Measurements from ENCODE around the gene SLX4IP. TPM values are rescaled to one million over a fixed set of nuclear protein-coding genes. Genes with fewer than 3 reads are reported as not detected.

Gene SLX4IP
- total and polyA plus RNA-seq, 2 of the 13 experiments (the other 11 are each of a cell fraction or from before 2014, with no cell fraction given): 3.6 to 7.3 TPM

GRCh38 chr20:10436053-10436699 is 1.1 kb downstream of the SLX4IP start:
- peaks cover 61% of the 10 kb centered on the region for H3K79me2 ChIP-seq (ENCODE audit: insufficient read depth, low read length)
- FAIRE-seq: no peak
- no peak for ATAC-seq
- TF ChIP-seq AHDC1 (CRISPR knock-in tag; IDR thresholded peaks at IDR 0.05; ENCODE audit: borderline replicate concordance) (0 out of 2 replicates have a peak, but pooled peaks have one; percentile 13), ZNF878 (CRISPR knock-in tag; IDR thresholded peaks at IDR 0.05) (0 out of 2 replicates have a peak, but pooled peaks have one; percentile 12), ZNF784 (CRISPR knock-in tag; IDR thresholded peaks at IDR 0.05; ENCODE audit: borderline replicate concordance) (no peak), ZMYM2 (CRISPR knock-in tag; IDR thresholded peaks at IDR 0.05) (peak; percentile 25; the same call in 1 of the 2 replicates), THAP8 (CRISPR knock-in tag; IDR thresholded peaks at IDR 0.05; ENCODE audit: borderline replicate concordance) (no peak), ZNF501 (CRISPR knock-in tag; IDR thresholded peaks at IDR 0.05) (0 out of 2 replicates have a peak, but pooled peaks have one; percentile 29), PHF8 (CRISPR knock-in tag; IDR thresholded peaks at IDR 0.05) (no peak), TFDP2 (CRISPR knock-in tag; IDR thresholded peaks at IDR 0.05) (no peak), CCDC6 (CRISPR knock-in tag; IDR thresholded peaks at IDR 0.05) (0 out of 2 replicates have a peak, but pooled peaks have one; percentile 9), ZNF225 (CRISPR knock-in tag; IDR thresholded peaks at IDR 0.05) (0 out of 2 replicates have a peak, but pooled peaks have one; percentile 33)
- TF ChIP-seq, protein P1, sequence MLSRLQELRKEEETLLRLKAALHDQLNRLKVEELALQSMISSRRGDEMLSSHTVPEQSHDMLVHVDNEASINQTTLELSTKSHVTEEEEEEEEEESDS (CRISPR knock-in tag; IDR thresholded peaks at IDR 0.05; ENCODE audit: borderline replicate concordance): 0 out of 2 replicates have a peak, but pooled peaks have one; percentile 66
- TF ChIP-seq, protein P2, sequence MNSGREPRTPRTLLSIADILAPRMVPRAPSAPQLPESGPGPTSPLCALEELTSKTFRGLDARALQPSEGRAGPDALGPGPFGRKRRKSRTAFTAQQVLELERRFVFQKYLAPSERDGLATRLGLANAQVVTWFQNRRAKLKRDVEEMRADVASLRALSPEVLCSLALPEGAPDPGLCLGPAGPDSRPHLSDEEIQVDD (CRISPR knock-in tag; IDR thresholded peaks at IDR 0.05; ENCODE audit: borderline replicate concordance): 0 out of 2 replicates have a peak, but pooled peaks have one; percentile 51
- H3K36me3 ChIP-seq (replicated peaks in 1 of 2; ENCODE audit: control insufficient read depth in 1 of 2, insufficient read depth in 2 of 2, low read length in 2 of 2): no peaks in the 10 kb centered on the region
- H3K4me1 ChIP-seq (ENCODE audit: insufficient read depth, low read length): peaks cover 40% of the 10 kb centered on the region
- H3K9ac ChIP-seq (ENCODE audit: insufficient read depth, low read depth, low read length): peak overlapping the region; percentile 92
- no peaks in the 10 kb centered on the region for H3K9me3 ChIP-seq (ENCODE audit: low read length)
- H2AFZ ChIP-seq (ENCODE audit: low read length): no peak overlapping the region
- DNase-seq (ENCODE audit: low spot score): no peak
- 96% methylated on average over 20 of the region's 20 CpGs for WGBS (ENCODE audit: low lambda C conversion rate)
- H3K4me3 ChIP-seq (replicated peaks in 1 of 3; ENCODE audit: insufficient read depth in 1 of 3, low read depth in 2 of 3, low read length in 3 of 3): peak overlapping the region; percentile 64 to 91 (median 80); a peak in 5 of 6 replicates
- intact Hi-C loops (cut with micrococcal nuclease; ENCODE audit: unreplicated experiment): loop anchor here (10.0 kb wide), 2 partner anchors 199 to 839 kb away; no protein-coding TSS in a partner anchor
- H4K20me1 ChIP-seq (ENCODE audit: insufficient read depth, low read length): no peaks in the 10 kb centered on the region
- H3K27me3 ChIP-seq (ENCODE audit: control insufficient read depth in 1 of 2, insufficient read depth in 2 of 2, low read length in 2 of 2): no peaks in the 10 kb centered on the region; a peak in 1 of 5 replicates
- peak overlapping the region; percentile 80 for H3K4me2 ChIP-seq (ENCODE audit: low read depth, low read length)
- in situ Hi-C loops (cut with HindIII; ENCODE audit: extremely low pct_ligation_motif_present, low pct_unique_long_range_greater_than_20kb): loop anchor here (10.0 to 25.0 kb wide), 2 partner anchors 209 to 1101 kb away; no protein-coding TSS in a partner anchor
- ChIA-PET CTCF (ENCODE audit: low intra/inter-chr PET ratio, low total read pairs) (no interaction called here), POLR2A (interaction anchor here (1.3 to 2.8 kb wide), 4 partner anchors 76 to 275 kb away, joined by 3 to 36 read pairs (median 11); no protein-coding TSS in a partner anchor)
- peak overlapping the region; percentile 85 for H3K27ac ChIP-seq (ENCODE audit: extremely low read length, insufficient read depth, low read length)
- BruUV-seq (replicated peaks): no TSS peak
